ENCODE data around the gene SMAD4. TPM values are rescaled to one million over a fixed set of nuclear protein-coding genes. Genes with fewer than 3 reads are reported as not detected.

SMAD4 gene
- total and polyA plus RNA-seq, 4 donors = 12.5 to 143 (median 60.6) TPM

DNA sequence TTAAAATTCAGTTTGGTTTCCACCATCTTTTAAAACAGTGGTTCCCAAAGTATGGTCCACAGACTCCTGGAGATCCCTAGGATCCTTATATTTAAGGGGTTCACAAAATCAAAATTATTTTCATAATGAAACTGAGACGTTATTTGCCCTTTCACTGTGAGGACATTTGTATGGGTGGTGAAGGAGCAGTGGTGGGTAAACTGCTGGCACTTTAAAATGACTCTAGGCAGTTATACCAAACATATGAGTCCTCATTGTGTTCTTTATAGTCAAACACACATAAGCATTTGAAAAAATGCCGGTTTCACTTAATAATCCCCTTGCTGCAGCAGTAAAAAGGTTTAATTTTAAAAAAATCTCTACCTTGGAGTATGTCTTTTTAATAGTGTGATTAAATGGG is 7.2 kb downstream of the SMAD4 start:
- H3K4me3 ChIP-seq = no peak overlapping the region
- H3K27ac ChIP-seq (ENCODE audit: low read depth in 1 of 2, low read length in 1 of 2) = no peak overlapping the region
- TF ChIP-seq, protein P1, sequence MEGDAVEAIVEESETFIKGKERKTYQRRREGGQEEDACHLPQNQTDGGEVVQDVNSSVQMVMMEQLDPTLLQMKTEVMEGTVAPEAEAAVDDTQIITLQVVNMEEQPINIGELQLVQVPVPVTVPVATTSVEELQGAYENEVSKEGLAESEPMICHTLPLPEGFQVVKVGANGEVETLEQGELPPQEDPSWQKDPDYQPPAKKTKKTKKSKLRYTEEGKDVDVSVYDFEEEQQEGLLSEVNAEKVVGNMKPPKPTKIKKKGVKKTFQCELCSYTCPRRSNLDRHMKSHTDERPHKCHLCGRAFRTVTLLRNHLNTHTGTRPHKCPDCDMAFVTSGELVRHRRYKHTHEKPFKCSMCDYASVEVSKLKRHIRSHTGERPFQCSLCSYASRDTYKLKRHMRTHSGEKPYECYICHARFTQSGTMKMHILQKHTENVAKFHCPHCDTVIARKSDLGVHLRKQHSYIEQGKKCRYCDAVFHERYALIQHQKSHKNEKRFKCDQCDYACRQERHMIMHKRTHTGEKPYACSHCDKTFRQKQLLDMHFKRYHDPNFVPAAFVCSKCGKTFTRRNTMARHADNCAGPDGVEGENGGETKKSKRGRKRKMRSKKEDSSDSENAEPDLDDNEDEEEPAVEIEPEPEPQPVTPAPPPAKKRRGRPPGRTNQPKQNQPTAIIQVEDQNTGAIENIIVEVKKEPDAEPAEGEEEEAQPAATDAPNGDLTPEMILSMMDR (IDR thresholded peaks at IDR 0.05; ENCODE audit: control extremely low read depth, extremely low read depth) = no peak
- no peak for DNase-seq
- no peaks in the 10 kb centered on the region for H3K27me3 ChIP-seq (ENCODE audit: control insufficient read depth in 3 of 3, insufficient read depth in 3 of 3, low read length in 2 of 3)
- peaks cover 5 to 53% (median 11%) of the 10 kb centered on the region in 5 donors for H3K4me1 ChIP-seq (ENCODE audit: control insufficient read depth in 5 of 5, insufficient read depth in 5 of 5, low read length in 5 of 5)
- peaks cover 0 to 7% (median 0%) of the 10 kb centered on the region in 4 donors for H3K36me3 ChIP-seq (ENCODE audit: control insufficient read depth in 4 of 4, insufficient read depth in 4 of 4, low read length in 4 of 4)
- ATAC-seq (ENCODE audit: insufficient read depth, low FRiP score) = no peak
- H3K9ac ChIP-seq (ENCODE audit: insufficient read depth in 1 of 2, low read length in 2 of 2) = peak overlapping the region in 1 of 2 donors; percentile 5
- no peaks in the 10 kb centered on the region for H3K9me3 ChIP-seq (ENCODE audit: control insufficient read depth in 4 of 4, insufficient read depth in 3 of 4, low read length in 3 of 4)
- WGBS, 2 donors = 54 to 68% methylated on average over 2 of the region's 2 CpGs

DNA sequence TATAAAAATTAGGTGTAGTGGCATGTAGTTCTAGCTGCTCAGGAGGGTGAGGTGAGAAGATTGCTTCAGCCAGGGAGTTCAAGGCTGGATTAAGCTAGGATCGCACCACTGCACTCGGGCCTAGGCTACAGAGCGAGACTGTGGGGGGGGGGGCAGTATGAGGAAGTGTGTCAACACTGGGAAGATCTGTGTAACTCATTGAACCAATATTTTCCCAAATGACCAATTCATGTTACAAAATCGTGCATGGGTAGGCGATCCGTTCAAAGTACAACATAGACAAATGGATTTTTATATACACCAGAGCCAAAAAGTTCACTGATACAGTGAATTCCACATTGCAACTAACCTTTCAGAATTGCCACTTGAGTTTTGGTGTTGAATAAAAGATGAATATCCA is 8.1 kb downstream of the SMAD4 start:
- Histone ChIP-seq H3K36me3 (ENCODE audit: control insufficient read depth in 4 of 4, insufficient read depth in 4 of 4, low read length in 4 of 4) (peaks cover 0 to 7% (median 0%) of the 10 kb centered on the region in 4 donors), H3K4me1 (ENCODE audit: control insufficient read depth in 5 of 5, insufficient read depth in 5 of 5, low read length in 5 of 5) (peaks cover 4 to 47% (median 13%) of the 10 kb centered on the region in 5 donors), H3K9ac (ENCODE audit: insufficient read depth in 1 of 2, low read length in 2 of 2) (peak overlapping the region in 1 of 2 donors; percentile 32), H3K27ac (ENCODE audit: low read depth in 1 of 2, low read length in 1 of 2) (no peak overlapping the region), H3K4me3 (no peak overlapping the region), H3K27me3 (ENCODE audit: control insufficient read depth in 3 of 3, insufficient read depth in 3 of 3, low read length in 2 of 3) (no peaks in the 10 kb centered on the region), H3K9me3 (ENCODE audit: control insufficient read depth in 4 of 4, insufficient read depth in 3 of 4, low read length in 3 of 4) (no peaks in the 10 kb centered on the region)
- TF ChIP-seq, protein P1 (IDR thresholded peaks at IDR 0.05; ENCODE audit: control extremely low read depth, extremely low read depth) = no peak
- WGBS, 2 donors = 54 to 69% methylated on average over 6 of the region's 6 CpGs
- ATAC-seq (ENCODE audit: insufficient read depth, low FRiP score) = no peak
- no peak for DNase-seq

DNA sequence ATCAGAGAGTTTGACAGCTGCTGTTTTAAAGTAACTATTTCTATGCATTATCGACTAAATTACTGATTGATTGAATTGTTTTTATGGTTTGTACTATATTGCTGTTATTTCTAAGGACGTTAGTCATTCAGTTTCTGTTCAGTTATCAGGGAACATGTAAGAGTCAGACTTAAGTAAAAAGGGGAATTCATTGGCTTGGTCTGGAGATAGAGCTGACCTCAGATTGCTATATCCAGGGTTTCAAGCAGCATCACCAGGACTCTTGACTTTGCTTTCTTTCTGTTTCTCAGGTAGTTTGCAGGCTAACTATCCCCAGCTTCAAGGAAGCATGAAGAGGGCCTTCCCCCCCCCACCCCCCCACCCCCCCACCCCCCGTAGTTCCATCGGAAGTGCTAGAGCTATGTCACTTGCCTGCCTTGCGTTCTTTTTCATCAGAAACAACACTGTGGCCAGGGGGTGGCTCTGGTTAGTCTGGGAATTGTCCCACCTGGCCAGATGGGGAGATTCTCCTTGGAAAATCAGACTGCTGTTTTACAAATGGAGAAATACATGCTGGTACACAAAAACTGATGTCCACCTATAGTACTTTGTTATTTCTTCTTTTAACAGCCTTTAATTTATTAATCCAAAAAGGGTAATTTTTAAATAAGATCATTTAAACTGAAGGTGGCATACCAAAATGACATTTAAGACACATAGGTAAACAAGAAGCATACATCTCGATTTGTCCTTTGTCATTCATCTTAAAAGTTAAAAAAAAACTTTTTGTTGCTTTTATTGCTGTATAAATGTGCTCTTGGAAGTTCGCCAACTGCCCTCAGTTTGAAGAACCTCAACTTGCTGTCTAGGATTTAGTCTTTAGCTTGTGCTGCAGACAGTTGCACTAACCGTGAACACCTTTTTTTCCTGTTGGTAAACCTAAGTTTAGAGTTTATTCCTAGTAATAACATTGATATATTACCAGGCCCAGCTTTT is 9.4 kb downstream of the SMAD4 start:
- no peaks in the 10 kb centered on the region for H3K9me3 ChIP-seq (ENCODE audit: control insufficient read depth in 4 of 4, insufficient read depth in 3 of 4, low read length in 3 of 4)
- 44 to 50% methylated on average over 8 of the region's 8 CpGs for WGBS, 2 donors
- no peaks in the 10 kb centered on the region for H3K27me3 ChIP-seq (ENCODE audit: control insufficient read depth in 3 of 3, insufficient read depth in 3 of 3, low read length in 2 of 3)
- peaks cover 4 to 44% (median 12%) of the 10 kb centered on the region in 5 donors for H3K4me1 ChIP-seq (ENCODE audit: control insufficient read depth in 5 of 5, insufficient read depth in 5 of 5, low read length in 5 of 5)
- no peak for ATAC-seq (ENCODE audit: insufficient read depth, low FRiP score)
- H3K36me3 ChIP-seq (ENCODE audit: control insufficient read depth in 4 of 4, insufficient read depth in 4 of 4, low read length in 4 of 4) = peaks cover 0 to 7% (median 0%) of the 10 kb centered on the region in 4 donors
- H3K27ac ChIP-seq (ENCODE audit: low read depth in 1 of 2, low read length in 1 of 2) = no peak overlapping the region
- no peak overlapping the region for H3K4me3 ChIP-seq
- no peak for DNase-seq
- TF ChIP-seq, protein P1 (IDR thresholded peaks at IDR 0.05; ENCODE audit: control extremely low read depth, extremely low read depth) = no peak
- H3K9ac ChIP-seq (ENCODE audit: insufficient read depth in 1 of 2, low read length in 2 of 2) = no peak overlapping the region

All from lung (tissue), 12 donors.